H1 (cell line): ENCODE results near the gene PCSK1N. TPM values are rescaled to one million over a fixed set of nuclear protein-coding genes. Genes with fewer than 3 reads are reported as not detected.

Experiments
- CTCF ChIA-PET: fragments of 300-600 bp; sonication (Branson Sonifier 250); formaldehyde crosslinking; loops from one replicate; lab custom pipeline; 2021; ENCODE audit not compliant: partially characterized antibody; lab: Charles Lee
- POLR2A ChIA-PET: fragments of 300-600 bp; sonication (Branson Sonifier 250); formaldehyde crosslinking; loops from one replicate; lab custom pipeline; 2021; ENCODE audit warnings: inconsistent platforms; ENCODE audit not compliant: partially characterized antibody; lab: Charles Lee
- DNase-seq, 2 experiments: peaks; one replicate each; pipeline versions ENCODE4 v3.0.0 to v3.0.0-alpha.2; 2010 to 2022; ENCODE audit warnings: low spot score in 2 of 2, low read depth in 1 of 2, mixed read lengths in 1 of 2
- FAIRE-seq: peaks from 2 replicates; lab custom pipeline; 2011; peaks lifted over from hg19 to GRCh38; lab: Jason Lieb, UNC
- H2AFZ ChIP-seq: 2 replicates; pipeline ENCODE4 v1.8.1; 2012; ENCODE audit warnings: low read length, inconsistent platforms
- H2AK5ac ChIP-seq: 2 replicates; pipeline ENCODE4 v1.6.1; 2013; ENCODE audit warnings: low read depth, low read length
- H2BK120ac ChIP-seq: replicated peaks from 2 replicates; pipeline ENCODE3; 2013; ENCODE audit warnings: low read depth, low read length, inconsistent platforms
- H2BK12ac ChIP-seq: 2 replicates; pipeline ENCODE4 v1.6.1; 2013; ENCODE audit warnings: low read depth, low read length
- H2BK15ac ChIP-seq: 2 replicates; pipeline ENCODE4 v1.6.1; 2013; ENCODE audit warnings: low read length
- H2BK20ac ChIP-seq: 2 replicates; pipeline ENCODE4 v1.6.1; 2013; ENCODE audit warnings: low read length
- H2BK5ac ChIP-seq: 2 replicates; pipeline ENCODE4 v1.6.1; 2013; ENCODE audit warnings: low read depth, low read length
- H3K14ac ChIP-seq: 2 replicates; pipeline ENCODE4 v1.6.1; 2013; ENCODE audit warnings: inconsistent platforms; ENCODE audit not compliant: insufficient read length
- H3K18ac ChIP-seq: 2 replicates; pipeline ENCODE4 v1.6.1; 2013; ENCODE audit warnings: low read length; ENCODE audit errors: extremely low read depth
- H3K23ac ChIP-seq: 2 replicates; pipeline ENCODE4 v1.6.1; 2013; ENCODE audit warnings: inconsistent platforms; ENCODE audit not compliant: insufficient read length
- H3K23me2 ChIP-seq: 2 replicates; pipeline ENCODE4 v1.6.1; 2013; ENCODE audit warnings: low read depth, low read length
- H3K27ac ChIP-seq: 2 replicates; pipeline ENCODE4 v1.6.1; 2011; ENCODE audit warnings: low read depth, low read length, inconsistent platforms
- H3K27me3 ChIP-seq, 4 experiments: replicated peaks in 1 of 4; 1 replicate in 1 of 4; 2 replicates in 3 of 4; pipeline versions ENCODE4 v1.6.1 to v1.8.1; 2011 to 2013; ENCODE audit warnings: low read length in 3 of 4, mild to moderate bottlenecking in 3 of 4, inconsistent platforms in 2 of 4, mixed read lengths in 2 of 4, moderate library complexity in 1 of 4; ENCODE audit not compliant: control insufficient read depth in 3 of 4, insufficient read depth in 3 of 4; ENCODE audit errors: extremely low read depth in 1 of 4
- H3K36me3 ChIP-seq, 4 experiments: 2 replicates each; pipeline versions ENCODE4 v1.6.1 to v1.8.1; 2011 to 2013; ENCODE audit warnings: mild to moderate bottlenecking in 4 of 4, low read length in 3 of 4, moderate library complexity in 2 of 4, control low read depth in 1 of 4, inconsistent platforms in 1 of 4; ENCODE audit not compliant: insufficient read depth in 4 of 4, control insufficient read depth in 2 of 4
- H3K4ac ChIP-seq: replicated peaks from 2 replicates; pipeline ENCODE3; 2013; ENCODE audit warnings: low read length, low read depth, mixed read lengths, inconsistent platforms; ENCODE audit not compliant: insufficient read length
- H3K4me1 ChIP-seq, 4 experiments: replicated peaks in 1 of 4; 1 replicate in 1 of 4; 2 replicates in 3 of 4; pipeline versions ENCODE4 v1.6.1 to v1.8.1; 2011 to 2013; ENCODE audit warnings: low read length in 3 of 4, inconsistent platforms in 2 of 4, mixed read lengths in 1 of 4; ENCODE audit not compliant: insufficient read depth in 4 of 4, control insufficient read depth in 3 of 4
- H3K4me2 ChIP-seq, 2 experiments: 2 replicates each; pipeline versions ENCODE4 v1.6.1 to v1.8.1; 2011 to 2013; ENCODE audit warnings: low read depth in 2 of 2, low read length in 2 of 2, control low read depth in 1 of 2, inconsistent platforms in 1 of 2, mild to moderate bottlenecking in 1 of 2; ENCODE audit not compliant: insufficient read depth in 1 of 2
- H3K4me3 ChIP-seq, 4 experiments: fragments of 200-600, 300-600 bp in 1 of 4; sonication (generic), shearing (Covaris generic), sonication (Bioruptor Twin) in 1 of 4; 2 replicates each; pipeline versions ENCODE4 v1.5.1 to v1.8.1; 2011 to 2016; ENCODE audit warnings: low read length in 4 of 4, low read depth in 3 of 4, control low read depth in 2 of 4, inconsistent platforms in 2 of 4, mild to moderate bottlenecking in 2 of 4, mixed read lengths in 1 of 4, moderate library complexity in 1 of 4; ENCODE audit not compliant: insufficient read depth in 2 of 4; ENCODE audit errors: extremely low read depth in 1 of 4
- H3K56ac ChIP-seq: replicated peaks from 2 replicates; pipeline ENCODE3; 2013; ENCODE audit warnings: low read depth, mild to moderate bottlenecking, mixed read lengths, low read length, inconsistent platforms; ENCODE audit not compliant: insufficient read length
- H3K79me1 ChIP-seq: 2 replicates; pipeline ENCODE4 v1.6.1; 2013; ENCODE audit warnings: low read depth, low read length, control low read depth
- H3K79me2 ChIP-seq, 2 experiments: 2 replicates each; pipeline versions ENCODE4 v1.6.1 to v1.8.1; 2012 to 2013; ENCODE audit warnings: low read length in 2 of 2, mild to moderate bottlenecking in 2 of 2, inconsistent platforms in 1 of 2; ENCODE audit not compliant: insufficient read depth in 2 of 2, control insufficient read depth in 1 of 2
- H3K9ac ChIP-seq, 4 experiments: replicated peaks in 1 of 4; 1 replicate in 1 of 4; 2 replicates in 3 of 4; pipeline versions ENCODE4 v1.6.1 to v1.8.1; 2011 to 2013; ENCODE audit warnings: low read depth in 3 of 4, low read length in 3 of 4, control low read depth in 2 of 4, mild to moderate bottlenecking in 2 of 4, moderate library complexity in 2 of 4, inconsistent platforms in 1 of 4; ENCODE audit errors: extremely low read depth in 1 of 4
- H3K9me3 ChIP-seq, 2 experiments: 2 replicates each; pipeline versions ENCODE4 v1.6.1 to v1.8.1; 2012 to 2013; ENCODE audit warnings: mild to moderate bottlenecking in 2 of 2, moderate library complexity in 2 of 2, control low read depth in 1 of 2, inconsistent platforms in 1 of 2, low read depth in 1 of 2, low read length in 1 of 2, mixed read lengths in 1 of 2; ENCODE audit not compliant: insufficient read depth in 2 of 2
- H4K20me1 ChIP-seq, 2 experiments: replicated peaks in 1 of 2; 2 replicates each; pipeline versions ENCODE3 to v1.8.1; 2011 to 2013; ENCODE audit warnings: inconsistent platforms in 2 of 2, low read length in 2 of 2, mild to moderate bottlenecking in 1 of 2; ENCODE audit not compliant: insufficient read depth in 2 of 2, control insufficient read depth in 1 of 2
- H4K5ac ChIP-seq: 2 replicates; pipeline ENCODE4 v1.6.1; 2013; ENCODE audit warnings: low read length, low read depth, mixed read lengths, inconsistent platforms; ENCODE audit not compliant: insufficient read length
- H4K8ac ChIP-seq: 2 replicates; pipeline ENCODE4 v1.8.0; 2013; ENCODE audit warnings: mild to moderate bottlenecking, moderate library complexity, low read length, inconsistent platforms; ENCODE audit not compliant: insufficient read depth; ENCODE audit errors: extremely low read depth
- H4K91ac ChIP-seq: replicated peaks from 2 replicates; pipeline ENCODE3; 2013; ENCODE audit warnings: low read length, mixed read lengths, inconsistent platforms; ENCODE audit not compliant: insufficient read length
- CBX5 ChIP-seq: fragments of 300-800, 300-1000 bp; sonication (generic); IDR thresholded peaks from 2 replicates; pipeline ENCODE4 v1.7.1; 2016; ENCODE audit warnings: antibody characterized with exemption, low read length, low read depth
- RXRA ChIP-seq: IDR thresholded peaks from 2 replicates; pipeline ENCODE4 v1.6.1; 2011; ENCODE audit warnings: low read depth, mild to moderate bottlenecking, low read length, moderate library complexity; ENCODE audit not compliant: insufficient read depth
- SRF ChIP-seq: IDR thresholded peaks from 2 replicates; pipeline ENCODE4 v1.6.1; 2011; ENCODE audit warnings: mild to moderate bottlenecking, low read depth, low read length, moderate library complexity
- WGBS, 2 experiments: shearing (Covaris generic) in 1 of 2; methylation state at CpG; one replicate each; pipeline versions ENCODE4 v1.1.6 to v1.1.7; 2013 to 2015; ENCODE audit warnings: low lambda C conversion rate in 2 of 2, mixed read lengths in 2 of 2, inconsistent platforms in 1 of 2, low coverage in 1 of 2, missing lambda C conversion rate in 1 of 2; ENCODE audit not compliant: insufficient replicate concordance in 2 of 2, insufficient coverage in 1 of 2, insufficient read length in 1 of 2; ENCODE audit errors: extremely low coverage in 1 of 2, missing lambda C conversion rate in 1 of 2; 5-methylcytosine and 5-hydroxymethylcytosine counted together
- polyA plus RNA-seq, 7 experiments: library from polyadenylated mRNA; depleted of rRNA in 3 of 7; stranded (reverse) in 5 of 7; unstranded in 2 of 7; fragments of >200 nt in 5 of 7; fragments of 200-250 nt in 2 of 7; gene quantifications; 1 replicate in 5 of 7; 2 replicates in 1 of 7; 4 replicates in 1 of 7; pipeline versions ENCODE4 v1.2.1 to v1.2.3, GENCODE V29; 2011 to 2013; ENCODE audit warnings: missing spikeins in 2 of 7, mixed read lengths in 2 of 7
- total RNA-seq: library from RNA; stranded (reverse); fragmentation: NEBNext Ultra II Directional; extraction: Animal tissue kit (Norgen Biotek cat#: 25700); gene quantifications from 2 replicates; pipeline ENCODE4 v1.2.1, GENCODE V29; 2021
- TF ChIP-seq, protein P1 (sequence below), 3 experiments: IDR thresholded peaks; 1 replicate in 2 of 3; 2 replicates in 1 of 3; pipeline versions ENCODE4 v1.5.1 to v1.6.1; 2011; ENCODE audit warnings: low read length in 3 of 3, mild to moderate bottlenecking in 3 of 3, inconsistent platforms in 2 of 3, low read depth in 1 of 3, moderate library complexity in 1 of 3; ENCODE audit not compliant: insufficient read depth in 1 of 3; ENCODE audit errors: control extremely low read depth in 1 of 3
- TF ChIP-seq, protein P2 (sequence below): IDR thresholded peaks from 2 replicates; pipeline ENCODE4 v1.6.1; 2012; ENCODE audit warnings: inconsistent platforms

The PCSK1N gene
- total and polyA plus RNA-seq, 2 of the 8 experiments (the other 6 are each of a cell fraction or from before 2014, with no cell fraction given), result 3.6 to 4.5 TPM

DNA sequence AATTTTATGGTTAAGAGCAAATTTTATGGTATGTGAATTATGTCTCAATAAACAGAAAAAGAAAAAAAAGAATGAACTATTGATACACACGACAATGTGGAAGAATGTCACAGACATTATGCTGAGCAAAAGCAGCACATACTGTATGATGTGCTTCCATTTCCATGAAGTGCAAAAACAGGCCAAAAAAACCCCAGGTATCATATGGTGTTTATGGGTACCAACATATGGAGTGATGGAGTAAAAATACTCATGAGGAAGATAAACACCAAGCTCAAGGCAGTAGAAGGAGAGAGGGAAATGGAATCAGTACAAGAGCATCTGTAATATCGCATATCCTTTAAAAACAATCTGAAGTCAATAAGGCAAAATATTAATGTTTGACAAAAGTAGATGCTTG is 53.2 kb downstream of the PCSK1N start:
- H3K9me3 ChIP-seq, result no peaks in the 10 kb centered on the region
- no peak overlapping the region for H2AFZ ChIP-seq
- no peak overlapping the region for H3K4me2 ChIP-seq
- H3K23ac ChIP-seq, result no peak overlapping the region
- TF ChIP-seq, protein P1, sequence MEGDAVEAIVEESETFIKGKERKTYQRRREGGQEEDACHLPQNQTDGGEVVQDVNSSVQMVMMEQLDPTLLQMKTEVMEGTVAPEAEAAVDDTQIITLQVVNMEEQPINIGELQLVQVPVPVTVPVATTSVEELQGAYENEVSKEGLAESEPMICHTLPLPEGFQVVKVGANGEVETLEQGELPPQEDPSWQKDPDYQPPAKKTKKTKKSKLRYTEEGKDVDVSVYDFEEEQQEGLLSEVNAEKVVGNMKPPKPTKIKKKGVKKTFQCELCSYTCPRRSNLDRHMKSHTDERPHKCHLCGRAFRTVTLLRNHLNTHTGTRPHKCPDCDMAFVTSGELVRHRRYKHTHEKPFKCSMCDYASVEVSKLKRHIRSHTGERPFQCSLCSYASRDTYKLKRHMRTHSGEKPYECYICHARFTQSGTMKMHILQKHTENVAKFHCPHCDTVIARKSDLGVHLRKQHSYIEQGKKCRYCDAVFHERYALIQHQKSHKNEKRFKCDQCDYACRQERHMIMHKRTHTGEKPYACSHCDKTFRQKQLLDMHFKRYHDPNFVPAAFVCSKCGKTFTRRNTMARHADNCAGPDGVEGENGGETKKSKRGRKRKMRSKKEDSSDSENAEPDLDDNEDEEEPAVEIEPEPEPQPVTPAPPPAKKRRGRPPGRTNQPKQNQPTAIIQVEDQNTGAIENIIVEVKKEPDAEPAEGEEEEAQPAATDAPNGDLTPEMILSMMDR (IDR thresholded peaks at IDR 0.05; ENCODE audit: control extremely low read depth in 1 of 3, insufficient read depth in 1 of 3, low read depth in 1 of 3, low read length in 3 of 3), result no peak
- TF ChIP-seq CBX5 (no peak), SRF (no peak), RXRA (no peak)
- TF ChIP-seq, protein P2, sequence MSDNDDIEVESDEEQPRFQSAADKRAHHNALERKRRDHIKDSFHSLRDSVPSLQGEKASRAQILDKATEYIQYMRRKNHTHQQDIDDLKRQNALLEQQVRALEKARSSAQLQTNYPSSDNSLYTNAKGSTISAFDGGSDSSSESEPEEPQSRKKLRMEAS, result no peak
- H3K14ac ChIP-seq, result no peak overlapping the region
- no peak overlapping the region for H3K27ac ChIP-seq
- FAIRE-seq, result no peak
- H3K79me2 ChIP-seq, result no peaks in the 10 kb centered on the region
- no peaks in the 10 kb centered on the region for H3K79me1 ChIP-seq
- H3K4me3 ChIP-seq, result no peak overlapping the region
- CTCF ChIA-PET, result no interaction called here
- no peak overlapping the region for H2BK20ac ChIP-seq
- no peaks in the 10 kb centered on the region for H3K4me1 ChIP-seq
- no peak for DNase-seq
- H4K91ac ChIP-seq, result no peak overlapping the region
- no peaks in the 10 kb centered on the region for H3K23me2 ChIP-seq
- H4K8ac ChIP-seq, result no peak overlapping the region
- no peak overlapping the region for H2BK15ac ChIP-seq
- 100% methylated on average over 1 of the region's 2 CpGs; no CpG with 5 or more reads in 1 of the 2 experiments for WGBS, 2 experiments
- no peak overlapping the region for H4K5ac ChIP-seq
- H3K9ac ChIP-seq, result no peak overlapping the region
- no peak overlapping the region for H2BK12ac ChIP-seq
- H3K36me3 ChIP-seq, result no peaks in the 10 kb centered on the region
- no peaks in the 10 kb centered on the region for H4K20me1 ChIP-seq
- POLR2A ChIA-PET, result no interaction called here
- no peak overlapping the region for H3K56ac ChIP-seq
- no peak overlapping the region for H2BK5ac ChIP-seq
- H3K4ac ChIP-seq, result no peak overlapping the region
- no peak overlapping the region for H2BK120ac ChIP-seq
- no peak overlapping the region for H2AK5ac ChIP-seq
- no peaks in the 10 kb centered on the region for H3K27me3 ChIP-seq
- H3K18ac ChIP-seq, result no peak overlapping the region
